GM12891 (cell line): Measurements from ENCODE around the gene CPEB2.

Experiments
- PAX5 ChIP-seq: IDR thresholded peaks from 2 replicates; pipeline ENCODE4 v1.6.1; 2011; ENCODE audit warnings: low read length, moderate library complexity, mild to moderate bottlenecking; ENCODE audit not compliant: insufficient read depth, severe bottlenecking
- POLR2A ChIP-seq: IDR thresholded peaks from 2 replicates; pipeline ENCODE4 v1.6.1; 2011; ENCODE audit warnings: low read depth, low read length, control low read depth
- POLR2AphosphoS5 ChIP-seq: IDR thresholded peaks from 2 replicates; pipeline ENCODE4 v1.6.1; 2011; ENCODE audit warnings: low read depth, low read length, control low read depth
- SPI1 ChIP-seq: IDR thresholded peaks from 2 replicates; pipeline ENCODE4 v1.6.1; 2011; ENCODE audit warnings: low read depth, low read length, control low read depth
- TAF1 ChIP-seq: IDR thresholded peaks from 2 replicates; pipeline ENCODE4 v1.6.1; 2011; ENCODE audit warnings: low read depth, low read length, control low read depth

- TF ChIP-seq POLR2A = no peak
- no peak for TF ChIP-seq POLR2AphosphoS5
- TF ChIP-seq TAF1 = no peak
- TF ChIP-seq PAX5 = no peak
- TF ChIP-seq SPI1 = no peak
These were observed 29.9 kb downstream of the CPEB2 start for GRCh38 chr4:15031993-15032675.
